ENCODE measurements around the gene CAMK2A.
"Not testable (repeated sequence)": the region's sequence is repeated elsewhere in the genome, so short reads cannot be mapped to it uniquely, and the experiment has no call there.

Gene CAMK2A

GRCh38 chr5:150236981-150237754, 52.4 kb downstream of the CAMK2A start:
- no peak for DNase-seq (ENCODE audit: low read depth)

- DNase-seq (ENCODE audit: low read depth): no peak
These were observed 53.3 kb downstream of the CAMK2A start for GRCh38 chr5:150236313-150236712.

DNA sequence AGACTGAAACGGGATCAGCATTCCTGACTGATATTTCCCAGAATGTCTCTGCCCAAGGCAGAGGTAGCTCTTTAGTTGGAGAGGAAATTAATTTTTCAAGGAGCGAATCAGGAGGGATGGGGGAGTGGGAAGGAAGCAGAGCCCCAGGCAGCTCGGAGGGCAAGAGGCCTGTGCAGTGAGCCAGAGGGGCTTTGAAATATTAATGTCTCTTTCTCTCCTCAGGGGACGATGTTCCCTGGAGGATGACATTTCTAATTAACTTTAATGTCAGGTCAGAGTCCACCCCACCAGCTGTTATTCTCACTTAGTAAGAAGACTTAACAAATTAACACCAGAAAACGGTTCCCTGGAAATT, 54.1 kb downstream of the CAMK2A start:
- DNase-seq (ENCODE audit: low read depth): no peak

DNA sequence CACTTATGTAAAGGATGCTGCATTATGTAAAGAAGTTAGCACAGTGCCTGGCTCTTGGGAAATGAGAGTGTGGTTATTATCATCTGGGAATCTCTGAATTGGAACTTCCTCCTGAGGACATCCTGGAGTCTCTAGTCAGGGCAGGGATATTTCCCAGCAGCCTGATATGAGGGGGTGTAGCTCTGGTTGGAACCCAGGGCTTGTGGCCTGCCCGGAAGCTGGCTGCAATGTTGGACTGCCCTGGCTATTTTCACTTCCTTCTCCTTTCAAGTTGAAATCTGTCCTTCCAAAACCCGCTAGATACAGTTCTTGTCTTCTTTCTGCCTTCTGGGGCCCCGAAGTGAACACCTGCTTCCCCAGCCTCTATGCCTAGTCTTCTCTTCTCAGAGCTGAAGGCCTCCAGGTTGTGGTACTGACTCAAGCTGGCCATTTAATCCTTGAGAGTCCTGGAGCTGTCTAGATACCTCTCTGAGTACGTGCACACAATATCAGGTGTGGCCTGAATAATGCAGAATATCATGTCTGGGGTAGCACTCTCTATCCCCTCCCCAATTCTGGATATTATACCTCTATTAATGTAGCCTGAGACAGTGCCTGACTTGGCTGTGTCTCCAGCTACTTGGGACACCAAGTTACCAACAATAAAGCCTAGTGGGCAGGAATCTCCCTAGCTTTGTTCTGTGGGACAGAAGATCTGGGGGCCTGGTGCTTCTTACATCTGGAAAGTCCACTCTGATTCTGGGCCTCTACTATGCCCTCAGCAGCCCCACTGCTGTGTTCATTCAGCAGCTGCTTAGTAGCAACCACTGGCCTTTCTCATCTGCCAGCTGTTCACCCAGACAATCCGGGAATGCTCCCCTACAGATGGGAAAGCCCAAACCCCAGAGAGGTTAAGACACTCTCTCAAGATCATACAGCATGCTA, 54.7 kb downstream of the CAMK2A start:
- no peak for DNase-seq (ENCODE audit: low read depth)

- not testable (repeated sequence) for DNase-seq (ENCODE audit: low read depth)
These were observed 55.9 kb downstream of the CAMK2A start for GRCh38 chr5:150233706-150234105.

DNA sequence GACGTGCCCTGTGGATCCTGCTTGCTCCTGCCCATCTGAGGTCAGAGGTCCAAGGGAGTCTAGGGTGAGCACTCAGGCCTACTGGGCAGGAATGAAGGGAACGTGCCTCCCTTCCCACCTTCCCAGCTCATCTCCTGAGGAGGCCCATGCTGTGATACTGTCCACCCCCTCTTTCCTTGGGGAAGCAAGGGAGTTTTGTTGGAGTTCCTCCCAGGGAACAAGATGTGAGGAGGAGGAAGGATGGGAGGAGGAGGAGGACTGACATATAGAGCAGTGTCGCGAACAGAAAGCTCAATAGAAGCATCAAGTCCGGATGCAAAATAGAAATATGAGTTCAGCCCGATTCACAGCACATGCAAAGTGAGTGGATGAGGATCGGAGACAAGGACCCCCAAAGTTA, 58.7 kb downstream of the CAMK2A start:
- DNase-seq (ENCODE audit: low read depth): no peak

GRCh38 chr5:150229571-150229970, 60.0 kb downstream of the CAMK2A start:
- no peak for DNase-seq (ENCODE audit: low read depth)

DNA sequence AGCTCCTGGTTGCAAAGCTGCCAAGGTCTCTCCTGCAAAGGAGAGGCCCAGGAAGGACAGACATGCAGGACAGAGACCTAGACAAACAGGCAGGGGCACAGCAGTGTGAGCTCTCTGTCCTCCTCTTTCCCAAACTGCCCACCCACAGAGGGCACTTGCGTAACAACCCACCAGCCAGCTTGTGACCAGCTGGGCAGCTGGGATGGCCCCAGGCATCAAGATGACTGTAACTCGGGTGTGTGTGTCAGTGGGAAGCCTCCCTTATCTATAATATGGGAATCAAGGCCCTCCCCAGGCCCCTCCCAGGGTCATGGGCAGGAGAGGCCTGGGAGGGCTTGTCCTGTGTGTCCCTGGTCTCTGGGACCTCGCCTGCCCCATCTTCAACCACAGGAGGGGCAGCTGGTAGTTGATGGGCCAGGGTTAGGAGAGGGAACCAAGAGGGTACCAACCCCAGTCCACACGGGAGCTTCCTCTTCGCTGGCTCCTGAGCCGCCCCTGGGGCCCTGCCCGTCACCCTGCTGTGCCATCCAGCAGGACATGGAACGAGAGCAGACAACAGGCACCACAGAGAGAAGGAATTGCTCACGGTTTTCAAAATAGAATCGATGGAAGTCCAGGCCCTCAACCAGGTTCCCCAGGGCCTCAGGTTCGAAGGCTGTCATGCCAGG, 61.8 kb downstream of the CAMK2A start:
- DNase-seq (ENCODE audit: low read depth): no peak

DNA sequence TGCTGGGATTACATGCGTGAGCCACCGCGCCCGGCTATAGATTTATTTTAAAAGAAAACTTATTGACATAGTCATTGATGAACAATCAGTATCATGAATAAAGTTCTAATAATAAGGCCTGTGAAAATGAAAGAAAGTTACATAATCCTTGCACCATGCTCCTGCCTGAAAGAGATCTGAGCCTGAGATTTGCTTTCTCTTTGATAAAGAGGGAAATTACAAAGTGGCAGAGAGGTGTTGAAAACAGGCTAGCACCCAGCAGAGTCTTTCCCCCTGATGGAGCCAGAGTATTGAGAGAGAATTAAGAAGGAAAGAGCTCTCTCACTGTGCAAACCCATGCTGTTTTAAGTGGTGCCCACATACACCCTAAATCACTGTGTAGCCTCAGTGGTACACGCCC, 62.5 kb downstream of the CAMK2A start:
- DNase-seq (ENCODE audit: low read depth): no peak

DNA sequence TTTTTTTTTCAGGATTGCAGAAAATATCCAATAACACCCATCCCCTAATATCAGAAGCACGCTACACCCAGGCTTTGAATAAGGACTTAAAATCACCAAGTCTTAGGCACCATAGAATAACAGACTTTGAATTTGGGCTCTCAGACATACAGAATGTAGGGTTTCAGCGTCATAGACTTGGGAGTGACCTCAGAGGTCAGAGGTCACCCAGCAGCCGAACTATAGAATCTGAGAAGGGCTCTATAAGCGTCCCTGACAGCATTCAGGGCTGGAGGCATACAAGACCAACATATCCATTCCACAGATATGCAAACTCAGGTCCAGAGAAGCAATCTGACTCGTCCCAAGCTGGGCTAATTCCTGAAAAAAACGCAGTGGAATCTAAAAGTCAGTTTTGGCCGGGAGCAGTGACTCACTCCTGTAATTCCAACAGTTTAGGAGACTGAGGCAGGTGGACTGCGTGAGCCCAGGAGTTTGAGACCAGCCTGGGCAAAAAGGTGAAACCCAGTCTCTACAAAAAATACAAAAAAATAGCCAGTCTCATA, 65.0 kb downstream of the CAMK2A start:
- no peak for DNase-seq (ENCODE audit: low read depth)

DNA sequence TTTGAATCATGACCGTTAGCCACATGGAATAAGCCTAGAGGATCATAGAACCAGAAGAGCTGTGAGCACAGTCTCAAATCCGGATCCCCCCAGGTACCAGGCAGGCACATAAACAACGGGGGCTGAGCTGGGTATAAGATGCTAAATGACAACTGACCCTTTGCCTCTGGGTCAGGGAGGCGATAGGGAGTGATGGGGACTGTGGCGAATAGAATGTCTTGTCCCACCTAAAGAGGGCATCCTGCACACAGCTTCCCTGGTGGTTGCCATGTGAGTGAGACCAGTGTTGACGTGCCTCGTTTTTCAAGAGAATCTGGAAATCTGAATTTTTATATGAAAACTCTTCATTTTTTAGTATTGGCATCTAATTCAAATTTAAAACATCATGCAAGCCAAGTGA, 66.1 kb downstream of the CAMK2A start:
- DNase-seq (ENCODE audit: low read depth): no peak

GRCh38 chr5:150222906-150223305, 66.7 kb downstream of the CAMK2A start:
- DNase-seq (ENCODE audit: low read depth): no peak

GRCh38 chr5:150221471-150221870, 68.1 kb downstream of the CAMK2A start:
- DNase-seq (ENCODE audit: low read depth): no peak

DNA sequence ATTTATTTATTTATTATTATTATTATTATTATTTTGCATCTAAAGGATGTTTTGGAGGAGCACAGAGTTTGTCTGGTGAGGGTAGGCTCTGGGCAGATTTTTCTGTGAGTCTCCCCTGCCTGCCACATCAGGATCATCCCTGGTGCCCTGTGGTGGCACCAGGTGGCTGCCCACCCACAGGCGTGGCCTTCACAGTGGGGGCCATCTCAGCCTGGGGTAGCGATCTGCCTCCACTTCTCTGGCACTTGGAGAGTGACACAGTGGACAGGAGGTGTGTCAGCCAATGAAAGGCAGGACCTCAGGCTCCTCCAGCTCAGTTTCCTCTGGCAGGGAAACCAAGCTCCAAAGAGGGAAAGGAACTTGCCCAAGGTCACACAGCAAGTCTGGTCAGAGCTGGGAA, 69.7 kb downstream of the CAMK2A start:
- DNase-seq (ENCODE audit: low read depth): no peak

GRCh38 chr5:150219142-150219541, 70.4 kb downstream of the CAMK2A start:
- no peak for DNase-seq (ENCODE audit: low read depth)

- DNase-seq (ENCODE audit: low read depth): no peak
These were observed 70.9 kb downstream of the CAMK2A start for GRCh38 chr5:150218693-150219035.

GRCh38 chr5:150217873-150218692, 71.5 kb downstream of the CAMK2A start:
- DNase-seq (ENCODE audit: low read depth): peak; percentile 57

DNA sequence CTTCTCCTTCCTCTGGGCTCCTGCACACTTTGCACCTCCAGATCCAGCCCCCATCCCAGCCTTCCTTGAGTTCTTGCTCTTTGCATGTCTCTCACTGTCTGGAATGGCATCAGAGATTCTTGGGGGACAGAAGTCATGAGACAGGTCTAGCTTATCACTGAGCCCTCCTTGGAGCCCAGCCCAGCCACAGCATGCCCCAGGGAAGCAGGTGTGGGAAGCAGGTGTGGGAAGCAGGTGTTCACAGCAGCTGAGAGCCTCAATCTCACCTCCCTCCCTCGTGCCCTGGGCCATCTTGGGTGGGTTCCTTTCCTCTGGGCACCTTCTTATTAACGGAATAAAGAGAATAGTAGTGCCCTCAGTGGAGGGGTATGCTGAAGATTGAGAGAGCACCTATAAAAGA, 72.5 kb downstream of the CAMK2A start:
- DNase-seq (ENCODE audit: low read depth): no peak

DNA sequence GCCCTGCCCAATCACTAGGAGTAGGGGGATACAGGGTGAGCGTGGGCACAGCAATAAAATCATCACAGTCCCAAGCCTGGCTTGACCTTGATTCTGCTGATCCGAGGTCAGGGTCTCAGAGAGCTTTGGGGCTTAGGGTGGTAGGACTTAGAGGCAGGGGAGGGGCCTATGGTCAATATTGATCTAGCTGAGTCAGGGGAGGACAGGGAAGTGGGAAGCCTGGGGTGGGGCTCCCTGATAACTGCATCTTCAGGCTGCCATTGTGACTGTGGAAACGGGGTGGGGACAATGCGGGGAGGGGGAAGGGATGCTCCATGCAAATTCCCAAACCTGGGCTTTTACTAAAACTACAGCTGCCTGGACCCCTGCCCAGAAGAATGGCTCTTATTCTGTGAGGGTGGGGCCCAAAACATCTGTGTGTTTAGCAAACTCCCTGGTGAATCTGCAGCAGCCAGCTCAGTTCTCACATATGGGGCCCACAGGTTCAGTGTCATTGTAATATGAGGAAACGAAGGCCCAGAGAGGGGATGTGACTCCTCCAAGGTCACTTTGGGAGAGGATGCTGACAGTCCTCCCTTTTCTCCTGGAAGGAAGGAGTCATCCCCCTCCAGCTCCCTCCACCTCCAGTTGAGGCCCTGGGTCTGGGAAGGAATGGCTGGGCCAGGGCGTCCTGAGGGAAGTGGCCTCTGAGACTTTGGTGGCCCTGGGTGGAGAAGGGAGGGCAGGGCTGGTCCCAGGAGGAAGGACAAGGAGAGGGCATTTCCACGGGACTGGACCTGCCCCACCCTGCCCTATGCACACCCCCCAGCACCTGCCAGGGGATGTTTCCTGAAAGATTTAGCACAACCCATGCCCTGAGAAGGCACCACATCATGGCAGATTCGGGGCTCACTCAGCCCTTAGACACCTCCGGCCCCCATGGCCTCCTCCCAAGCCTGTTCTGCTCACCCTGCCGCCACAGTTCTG, 73.3 kb downstream of the CAMK2A start:
- no peak for DNase-seq (ENCODE audit: low read depth)

- DNase-seq (ENCODE audit: low read depth): no peak
These were observed 75.3 kb downstream of the CAMK2A start for GRCh38 chr5:150214289-150214688.

- no peak for DNase-seq (ENCODE audit: low read depth)
These were observed 76.0 kb downstream of the CAMK2A start for GRCh38 chr5:150213530-150213929.

Data from activated T-helper 1 cell treated with Interleukin-2 at 50 U/mL for 16 hours (primary cell).